DOHH2 (cell line): ENCODE measurements around the gene IL33.

Experiments
- H3F3A ChIP-seq: fragments of 200-600 bp; sonication (generic), shearing (Covaris generic); 2 replicates; pipeline ENCODE4 v1.6.0; 2016; ENCODE audit warnings: antibody characterized with exemption, mild to moderate bottlenecking; ENCODE audit not compliant: control insufficient read depth, insufficient read depth
- H3K27ac ChIP-seq: fragments of 200-600 bp; sonication (generic); 2 replicates; pipeline ENCODE4 v1.5.1; 2014; ENCODE audit warnings: low read depth, mild to moderate bottlenecking, low read length, moderate library complexity
- H3K27me3 ChIP-seq: fragments of 200-600 bp; sonication (generic); 2 replicates; pipeline ENCODE4 v1.6.1; 2014; ENCODE audit warnings: mild to moderate bottlenecking, low read length, mixed read lengths; ENCODE audit not compliant: control insufficient read depth
- H3K36me3 ChIP-seq: fragments of 200-600 bp; sonication (generic); 2 replicates; pipeline ENCODE4 v1.6.1; 2014; ENCODE audit warnings: mild to moderate bottlenecking, low read length, moderate library complexity, mixed read lengths; ENCODE audit not compliant: control insufficient read depth
- H3K4me1 ChIP-seq: fragments of 200-600 bp; sonication (generic); 2 replicates; pipeline ENCODE4 v1.6.1; 2014; ENCODE audit warnings: mild to moderate bottlenecking, low read length, mixed read lengths; ENCODE audit not compliant: control insufficient read depth
- H3K4me2 ChIP-seq: fragments of 200-600 bp; sonication (generic); 2 replicates; pipeline ENCODE4 v1.6.0; 2014; ENCODE audit warnings: mild to moderate bottlenecking, low read length, moderate library complexity
- H3K4me3 ChIP-seq: fragments of 200-600 bp; sonication (generic); 2 replicates; pipeline ENCODE4 v1.5.1; 2014; ENCODE audit warnings: mild to moderate bottlenecking, low read length, mixed read lengths
- H3K79me2 ChIP-seq: fragments of 200-600 bp; sonication (generic); 2 replicates; pipeline ENCODE4 v1.6.1; 2014; ENCODE audit warnings: mild to moderate bottlenecking, low read length, mixed read lengths; ENCODE audit not compliant: control insufficient read depth
- H3K9me2 ChIP-seq: fragments of 200-600 bp; sonication (generic); replicated peaks from 2 replicates; pipeline ENCODE4 v1.6.1; 2014; ENCODE audit warnings: mild to moderate bottlenecking, low read length, mixed read lengths; ENCODE audit not compliant: control insufficient read depth
- H3K9me3 ChIP-seq: fragments of 200-600 bp; sonication (generic); 2 replicates; pipeline ENCODE4 v1.6.1; 2014; ENCODE audit warnings: antibody characterized with exemption, low read length, mixed read lengths; ENCODE audit not compliant: control insufficient read depth, insufficient read depth
- H4K20me1 ChIP-seq: fragments of 200-600 bp; sonication (generic); 2 replicates; pipeline ENCODE4 v1.6.0; 2014; ENCODE audit warnings: low read depth, mild to moderate bottlenecking, antibody characterized with exemption, low read length, moderate library complexity; ENCODE audit not compliant: control insufficient read depth, insufficient read depth
- EZH2phosphoT487 ChIP-seq: fragments of 200-600 bp; sonication (generic); IDR thresholded peaks from 2 replicates; pipeline ENCODE4 v1.6.1; 2017; ENCODE audit warnings: borderline replicate concordance, mild to moderate bottlenecking, antibody characterized with exemption, low read length, moderate library complexity, mixed read lengths
- TF ChIP-seq, protein P1 (sequence below): fragments of 200-600 bp; sonication (generic); IDR thresholded peaks from one replicate; pipeline ENCODE4 v1.5.1; 2014; ENCODE audit warnings: antibody characterized with exemption, mild to moderate bottlenecking, low read depth, low read length; ENCODE audit not compliant: poor library complexity, severe bottlenecking

IL33 gene

DNA sequence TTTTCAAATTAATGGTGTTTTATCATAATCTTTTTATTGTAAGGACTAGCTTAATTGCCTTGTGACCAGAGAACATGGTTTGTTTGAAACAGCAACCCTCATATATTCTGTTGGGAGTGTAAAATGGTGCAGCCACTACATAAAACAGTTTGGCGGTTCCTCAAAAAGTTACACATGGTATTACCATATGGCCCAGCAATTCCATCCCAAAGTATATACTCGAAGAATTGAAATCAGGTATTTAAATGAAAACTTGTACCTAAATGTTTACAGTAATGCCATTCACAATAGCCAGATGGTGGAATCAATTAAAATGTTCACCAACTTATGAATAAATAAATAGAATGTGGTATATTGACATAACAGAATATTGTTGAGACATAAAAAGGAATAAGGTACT lies 14.8 kb upstream of the IL33 start:
- Histone ChIP-seq H3K9me2 (no peaks in the 10 kb centered on the region), H3F3A (no peaks in the 10 kb centered on the region), H3K36me3 (no peaks in the 10 kb centered on the region), H3K27ac (no peak overlapping the region), H4K20me1 (no peaks in the 10 kb centered on the region), H3K9me3 (no peaks in the 10 kb centered on the region), H3K27me3 (0 out of 2 replicates have a peak, but pooled peaks cover 3% of the 10 kb centered on the region), H3K4me2 (no peak overlapping the region), H3K4me3 (no peak overlapping the region), H3K4me1 (no peaks in the 10 kb centered on the region), H3K79me2 (no peaks in the 10 kb centered on the region)
- TF ChIP-seq EZH2phosphoT487, result no peak
- TF ChIP-seq, protein P1, sequence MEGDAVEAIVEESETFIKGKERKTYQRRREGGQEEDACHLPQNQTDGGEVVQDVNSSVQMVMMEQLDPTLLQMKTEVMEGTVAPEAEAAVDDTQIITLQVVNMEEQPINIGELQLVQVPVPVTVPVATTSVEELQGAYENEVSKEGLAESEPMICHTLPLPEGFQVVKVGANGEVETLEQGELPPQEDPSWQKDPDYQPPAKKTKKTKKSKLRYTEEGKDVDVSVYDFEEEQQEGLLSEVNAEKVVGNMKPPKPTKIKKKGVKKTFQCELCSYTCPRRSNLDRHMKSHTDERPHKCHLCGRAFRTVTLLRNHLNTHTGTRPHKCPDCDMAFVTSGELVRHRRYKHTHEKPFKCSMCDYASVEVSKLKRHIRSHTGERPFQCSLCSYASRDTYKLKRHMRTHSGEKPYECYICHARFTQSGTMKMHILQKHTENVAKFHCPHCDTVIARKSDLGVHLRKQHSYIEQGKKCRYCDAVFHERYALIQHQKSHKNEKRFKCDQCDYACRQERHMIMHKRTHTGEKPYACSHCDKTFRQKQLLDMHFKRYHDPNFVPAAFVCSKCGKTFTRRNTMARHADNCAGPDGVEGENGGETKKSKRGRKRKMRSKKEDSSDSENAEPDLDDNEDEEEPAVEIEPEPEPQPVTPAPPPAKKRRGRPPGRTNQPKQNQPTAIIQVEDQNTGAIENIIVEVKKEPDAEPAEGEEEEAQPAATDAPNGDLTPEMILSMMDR, result no peak

DNA sequence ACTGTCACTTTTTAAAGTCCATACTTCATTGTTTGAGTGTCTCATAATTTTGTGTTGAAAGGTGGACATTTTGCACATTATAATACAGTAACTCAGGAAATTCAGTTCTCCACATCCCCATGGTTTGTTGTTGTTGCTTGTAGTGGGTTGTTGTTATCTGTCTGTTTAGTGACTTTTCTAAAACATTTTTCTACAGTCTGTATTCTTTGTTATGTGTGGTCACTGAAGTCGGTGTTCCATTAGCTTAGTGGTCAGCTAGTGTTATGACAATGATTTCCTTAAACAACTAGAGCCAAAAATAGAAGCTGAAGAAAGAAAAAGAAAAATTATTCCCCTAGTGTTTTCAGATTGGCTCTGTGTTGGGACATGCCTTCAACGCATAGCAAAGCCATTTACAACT lies 5.6 kb upstream of the IL33 start:
- Histone ChIP-seq H3K9me2 (no peaks in the 10 kb centered on the region), H3K27ac (no peak overlapping the region), H3K4me2 (no peak overlapping the region), H3K36me3 (no peaks in the 10 kb centered on the region), H3K4me1 (no peaks in the 10 kb centered on the region), H3K9me3 (peaks cover 11% of the 10 kb centered on the region), H3F3A (no peaks in the 10 kb centered on the region), H3K27me3 (no peaks in the 10 kb centered on the region; the same call in 1 of the 2 replicates), H3K79me2 (no peaks in the 10 kb centered on the region), H3K4me3 (no peak overlapping the region), H4K20me1 (no peaks in the 10 kb centered on the region)
- TF ChIP-seq, protein P1, result no peak
- TF ChIP-seq EZH2phosphoT487, result no peak

DNA sequence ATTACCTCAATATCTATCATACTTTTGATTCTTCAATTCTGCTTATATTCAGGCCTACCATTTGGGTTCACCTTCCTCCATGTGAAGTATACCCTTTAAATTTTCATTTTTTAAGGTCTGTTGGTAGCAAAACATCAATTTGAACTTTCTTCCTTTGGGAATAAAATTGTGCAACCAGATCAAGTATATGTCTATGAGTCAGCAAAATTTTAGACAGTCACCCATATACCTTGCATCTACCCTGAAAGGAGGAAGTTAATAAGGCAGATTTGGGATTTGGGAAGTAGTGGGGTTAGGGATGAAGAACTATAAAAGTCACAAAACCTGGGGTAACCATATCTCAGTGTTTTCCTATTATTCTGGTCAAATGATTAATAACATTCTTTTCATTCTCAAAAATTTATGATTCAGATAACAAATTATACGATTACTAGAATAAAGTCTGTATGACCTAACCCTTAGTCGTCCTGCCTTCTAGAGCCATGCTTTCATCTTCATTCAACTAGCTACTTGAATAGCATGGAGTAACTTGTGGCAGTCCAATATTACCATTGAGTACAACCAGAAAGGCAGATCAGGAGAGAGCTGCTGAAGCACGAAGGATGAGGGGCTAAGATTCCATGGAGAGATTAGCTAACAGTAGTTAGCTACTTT lies 2.8 kb upstream of the IL33 start:
- Histone ChIP-seq H3K4me2 (no peak overlapping the region), H3F3A (no peaks in the 10 kb centered on the region)

More for the DNA sequence above, 2.8 kb upstream of the IL33 start:
- TF ChIP-seq, protein P1, result no peak
- TF ChIP-seq EZH2phosphoT487, result no peak
- Histone ChIP-seq H4K20me1 (no peaks in the 10 kb centered on the region), H3K27ac (no peak overlapping the region), H3K4me3 (no peak overlapping the region), H3K4me1 (no peaks in the 10 kb centered on the region), H3K9me2 (no peaks in the 10 kb centered on the region), H3K36me3 (no peaks in the 10 kb centered on the region), H3K79me2 (no peaks in the 10 kb centered on the region), H3K9me3 (peaks cover 11% of the 10 kb centered on the region), H3K27me3 (peaks cover 9% of the 10 kb centered on the region)
